Subcutaneous adipose tissue (tissue), 4 donors: Measurements from ENCODE around the gene ABCA9. TPM values are rescaled to one million over a fixed set of nuclear protein-coding genes. Genes with fewer than 3 reads are reported as not detected.

Experiments used
- small RNA-seq: library from RNA; depleted of rRNA; stranded (forward); fragments of <200 nt; gene quantifications from one replicate; pipeline ENCODE3, GENCODE V24; 2016
- total RNA-seq, 4 donors: library from RNA; depleted of rRNA; stranded (reverse); fragments of >200 nt; gene quantifications; one replicate each; pipeline ENCODE4 v1.1.0, GENCODE V29; 2016
- TF ChIP-seq, protein P1 (sequence below): fragments of 450-650 bp; IDR thresholded peaks from one replicate; pipeline ENCODE4 v1.5.1; 2016; ENCODE audit warnings: low read depth, mild to moderate bottlenecking, control low read depth, antibody characterized with exemption, moderate library complexity

Gene ABCA9
- total RNA-seq, 4 donors from 2014 or later: 85.8 to 124 (median 98.8) TPM

DNA sequence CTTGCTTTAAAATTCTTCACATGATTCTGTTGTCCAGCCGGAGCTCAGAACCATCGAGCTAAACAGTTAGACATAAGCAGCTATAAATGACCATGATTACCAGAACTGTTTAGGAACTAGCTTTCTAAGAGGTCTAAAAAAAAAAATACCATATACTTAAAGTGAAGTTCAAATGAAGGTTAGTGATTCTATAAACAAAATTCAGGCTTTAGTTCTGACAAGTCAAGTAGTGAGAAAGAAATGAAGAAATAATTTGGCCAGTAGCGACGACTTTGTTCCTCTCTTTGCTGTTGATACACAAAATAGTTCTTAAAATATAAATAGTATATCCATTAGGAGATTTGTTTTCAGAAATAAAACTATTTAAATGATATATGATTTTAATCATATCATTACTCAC, 133.2 kb downstream of the ABCA9 start:
- TF ChIP-seq, protein P1, sequence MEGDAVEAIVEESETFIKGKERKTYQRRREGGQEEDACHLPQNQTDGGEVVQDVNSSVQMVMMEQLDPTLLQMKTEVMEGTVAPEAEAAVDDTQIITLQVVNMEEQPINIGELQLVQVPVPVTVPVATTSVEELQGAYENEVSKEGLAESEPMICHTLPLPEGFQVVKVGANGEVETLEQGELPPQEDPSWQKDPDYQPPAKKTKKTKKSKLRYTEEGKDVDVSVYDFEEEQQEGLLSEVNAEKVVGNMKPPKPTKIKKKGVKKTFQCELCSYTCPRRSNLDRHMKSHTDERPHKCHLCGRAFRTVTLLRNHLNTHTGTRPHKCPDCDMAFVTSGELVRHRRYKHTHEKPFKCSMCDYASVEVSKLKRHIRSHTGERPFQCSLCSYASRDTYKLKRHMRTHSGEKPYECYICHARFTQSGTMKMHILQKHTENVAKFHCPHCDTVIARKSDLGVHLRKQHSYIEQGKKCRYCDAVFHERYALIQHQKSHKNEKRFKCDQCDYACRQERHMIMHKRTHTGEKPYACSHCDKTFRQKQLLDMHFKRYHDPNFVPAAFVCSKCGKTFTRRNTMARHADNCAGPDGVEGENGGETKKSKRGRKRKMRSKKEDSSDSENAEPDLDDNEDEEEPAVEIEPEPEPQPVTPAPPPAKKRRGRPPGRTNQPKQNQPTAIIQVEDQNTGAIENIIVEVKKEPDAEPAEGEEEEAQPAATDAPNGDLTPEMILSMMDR: no peak

DNA sequence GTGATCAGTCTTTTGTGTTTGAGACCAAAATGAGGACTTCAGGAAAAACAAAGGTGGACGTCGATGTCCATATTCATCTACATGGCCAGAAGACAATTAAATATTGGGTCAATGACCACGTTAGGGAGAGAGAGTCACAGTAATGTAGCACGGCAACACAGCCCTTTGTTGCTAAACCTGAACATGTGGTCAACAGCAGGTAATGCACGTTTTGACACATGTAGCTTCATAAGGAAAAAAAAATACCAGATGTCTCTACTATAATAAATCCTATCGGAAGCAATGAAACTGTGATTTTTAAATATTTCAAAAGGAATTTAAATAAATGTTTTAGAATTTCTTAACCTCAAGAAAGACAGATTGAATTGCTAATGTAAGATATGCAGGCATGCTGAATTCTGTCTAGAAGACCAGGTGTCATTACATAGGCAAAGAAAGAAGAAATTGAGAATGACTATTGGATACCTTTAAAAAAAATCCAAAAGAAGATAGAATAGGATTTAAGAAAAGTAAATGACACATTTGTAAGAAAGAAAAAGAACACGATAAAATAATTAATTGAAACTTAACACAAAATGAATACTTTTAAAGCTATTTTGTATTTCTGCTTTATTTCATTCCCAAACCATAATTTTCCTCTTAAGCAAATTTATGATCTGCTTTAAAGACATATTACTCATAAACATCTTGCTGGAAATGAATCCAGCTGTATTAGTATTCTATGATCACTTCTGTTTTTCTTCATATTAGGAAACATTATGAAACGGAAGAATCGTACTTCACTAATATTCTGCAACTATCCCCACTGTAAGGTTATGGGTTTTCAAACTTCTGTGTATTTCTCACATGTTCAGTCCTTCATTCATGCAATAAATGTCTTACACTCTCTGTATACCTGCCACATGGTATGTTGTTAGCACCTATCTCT, 135.7 kb downstream of the ABCA9 start:
- TF ChIP-seq, protein P1: no peak

Small RNAs within 50 kb of the gene (small RNA-seq; reads per million reads assigned to genes)
- gene MIR4524B: not detected

Other genes starting within 250 kb of the ABCA9 start
- 100 to 1,000 TPM in 1 of 4 donors, 10 to 100 TPM in 3; 81.0 to 137 (median 97.9) TPM for gene ABCA8, start 105.5 kb downstream of the ABCA9 start, total RNA-seq
- gene ABCA6, start 81.0 kb upstream of the ABCA9 start, total RNA-seq: 100 to 1,000 TPM; 207 to 363 (median 285) TPM
- gene ABCA10, start 167.9 kb upstream of the ABCA9 start, total RNA-seq: 10 to 100 TPM; 12.7 to 32.8 (median 24.5) TPM